Neural cell (in vitro differentiated cells): Measurements from ENCODE around the gene CASP9. TPM values are rescaled to one million over a fixed set of nuclear protein-coding genes. Genes with fewer than 3 reads are reported as not detected.
"Not testable (repeated sequence)": the region's sequence is repeated elsewhere in the genome, so short reads cannot be mapped to it uniquely, and the experiment has no call there.

Source experiments
- H2AFZ ChIP-seq: fragments of 200-600, 300-800 bp; sonication (generic), shearing (Covaris generic); 2 replicates; pipeline ENCODE4 v1.6.0; 2014; ENCODE audit warnings: low read depth, mild to moderate bottlenecking, antibody characterized with exemption, low read length, moderate library complexity
- H3F3A ChIP-seq: fragments of 200-600 bp; shearing (Covaris generic); 2 replicates; pipeline ENCODE4 v1.6.1; 2016; ENCODE audit warnings: mild to moderate bottlenecking, moderate library complexity, mixed read lengths, antibody characterized with exemption, low read length; ENCODE audit not compliant: insufficient read depth, poor library complexity, severe bottlenecking
- H3K27ac ChIP-seq: fragments of 200-600, 300-800 bp; sonication (generic), shearing (Covaris generic); 2 replicates; pipeline ENCODE4 v1.5.1; 2014; ENCODE audit warnings: mild to moderate bottlenecking, low read length, moderate library complexity
- H3K27me3 ChIP-seq: fragments of 300-800, 200-600 bp; sonication (generic), shearing (Covaris generic); 2 replicates; pipeline ENCODE4 v1.6.0; 2014; ENCODE audit warnings: mild to moderate bottlenecking, low read depth, low read length, moderate library complexity; ENCODE audit not compliant: insufficient read depth
- H3K36me3 ChIP-seq: fragments of 300-800, 200-600 bp; sonication (generic), shearing (Covaris generic); 2 replicates; pipeline ENCODE4 v1.5.1; 2014; ENCODE audit warnings: mild to moderate bottlenecking, antibody characterized with exemption, low read length, moderate library complexity; ENCODE audit not compliant: insufficient read depth
- H3K4me2 ChIP-seq: fragments of 300-800, 200-600 bp; sonication (generic), shearing (Covaris generic); 2 replicates; pipeline ENCODE4 v1.6.0; 2014; ENCODE audit warnings: mild to moderate bottlenecking, low read length
- H3K4me3 ChIP-seq: fragments of 300-800, 200-600 bp; sonication (generic), shearing (Covaris generic); 2 replicates; pipeline ENCODE4 v1.5.1; 2014; ENCODE audit warnings: mild to moderate bottlenecking, low read length, moderate library complexity
- H3K79me2 ChIP-seq: fragments of 200-600 bp; shearing (Covaris generic); replicated peaks from 2 replicates; pipeline ENCODE4 v1.6.0; 2014; ENCODE audit warnings: mild to moderate bottlenecking, low read length, moderate library complexity; ENCODE audit not compliant: insufficient read depth
- H3K9ac ChIP-seq: fragments of 300-800, 200-600 bp; sonication (generic), shearing (Covaris generic); 2 replicates; pipeline ENCODE4 v1.6.1; 2016; ENCODE audit warnings: mild to moderate bottlenecking, low read length, mixed read lengths
- H3K9me2 ChIP-seq: fragments of 200-600 bp; shearing (Covaris generic); 2 replicates; pipeline ENCODE4 v1.6.1; 2016; ENCODE audit warnings: mild to moderate bottlenecking, low read length, mixed read lengths; ENCODE audit not compliant: insufficient read depth
- H3K9me3 ChIP-seq: fragments of 200-600, 300-800 bp; sonication (generic), shearing (Covaris generic); 2 replicates; pipeline ENCODE4 v1.6.1; 2016; ENCODE audit warnings: mild to moderate bottlenecking, mixed run types, low read length, moderate library complexity, mixed read lengths
- H4K20me1 ChIP-seq: fragments of 200-600 bp; shearing (Covaris generic); 2 replicates; pipeline ENCODE4 v1.6.1; 2016; ENCODE audit warnings: mild to moderate bottlenecking, mixed run types; ENCODE audit not compliant: insufficient read depth
- CTCF ChIP-seq: fragments of 450-650 bp; IDR thresholded peaks from 2 replicates; pipeline ENCODE4 v1.5.1; 2014; ENCODE audit warnings: antibody characterized with exemption, mild to moderate bottlenecking, moderate library complexity; ENCODE audit not compliant: poor library complexity, severe bottlenecking
- EP300 ChIP-seq: fragments of 450-650 bp; conservative IDR thresholded peaks from 2 replicates; pipeline ENCODE4 v1.6.1; 2014; ENCODE audit warnings: antibody characterized with exemption, mild to moderate bottlenecking, moderate library complexity; ENCODE audit not compliant: poor library complexity, severe bottlenecking
- EZH2 ChIP-seq: fragments of 200-600, 300-800 bp; shearing (Covaris generic), sonication (generic); IDR thresholded peaks from 2 replicates; pipeline ENCODE4 v1.6.1; 2014; ENCODE audit warnings: antibody characterized with exemption, low read length, borderline replicate concordance, mild to moderate bottlenecking; ENCODE audit not compliant: insufficient read depth, poor library complexity, severe bottlenecking
- MXI1 ChIP-seq: fragments of 450-650 bp; conservative IDR thresholded peaks from 2 replicates; pipeline ENCODE4 v1.6.1; 2014; ENCODE audit warnings: antibody characterized with exemption, mild to moderate bottlenecking; ENCODE audit not compliant: poor library complexity, severe bottlenecking
- POLR2AphosphoS5 ChIP-seq: IDR thresholded peaks from 2 replicates; pipeline ENCODE4 v1.6.1; 2012
- RAD21 ChIP-seq: fragments of 450-650 bp; conservative IDR thresholded peaks from 2 replicates; pipeline ENCODE4 v1.6.1; 2014; ENCODE audit warnings: antibody characterized with exemption, mild to moderate bottlenecking, moderate library complexity
- REST ChIP-seq: IDR thresholded peaks from 2 replicates; pipeline ENCODE4 v1.6.1; 2012; ENCODE audit warnings: borderline replicate concordance
- SMC3 ChIP-seq: fragments of 450-650 bp; conservative IDR thresholded peaks from 2 replicates; pipeline ENCODE4 v1.6.1; 2014; ENCODE audit warnings: antibody characterized with exemption, mild to moderate bottlenecking, moderate library complexity; ENCODE audit not compliant: poor library complexity
- TAF1 ChIP-seq: IDR thresholded peaks from 2 replicates; pipeline ENCODE4 v1.6.1; 2012; ENCODE audit warnings: low read depth
- polyA plus RNA-seq: library from polyadenylated mRNA; depleted of rRNA; stranded (reverse); fragments of >200 nt; gene quantifications from 2 replicates; pipeline ENCODE4 v1.2.3, GENCODE V29; 2014

CASP9 gene
- polyA plus RNA-seq, 1 donor from 2014 or later: 13.7 TPM

GRCh38 chr1:15485636-15486035 is 38.4 kb downstream of the CASP9 start:
- Histone ChIP-seq H3K79me2 (no peaks in the 10 kb centered on the region), H3F3A (no peaks in the 10 kb centered on the region), H3K27ac (no peak overlapping the region), H3K4me3 (no peak overlapping the region), H3K27me3 (no peaks in the 10 kb centered on the region), H3K4me2 (no peak overlapping the region), H2AFZ (no peak overlapping the region), H3K9me2 (no peaks in the 10 kb centered on the region), H4K20me1 (no peaks in the 10 kb centered on the region), H3K36me3 (no peaks in the 10 kb centered on the region), H3K9me3 (no peaks in the 10 kb centered on the region), H3K9ac (no peak overlapping the region)
- TF ChIP-seq MXI1: no peak

DNA sequence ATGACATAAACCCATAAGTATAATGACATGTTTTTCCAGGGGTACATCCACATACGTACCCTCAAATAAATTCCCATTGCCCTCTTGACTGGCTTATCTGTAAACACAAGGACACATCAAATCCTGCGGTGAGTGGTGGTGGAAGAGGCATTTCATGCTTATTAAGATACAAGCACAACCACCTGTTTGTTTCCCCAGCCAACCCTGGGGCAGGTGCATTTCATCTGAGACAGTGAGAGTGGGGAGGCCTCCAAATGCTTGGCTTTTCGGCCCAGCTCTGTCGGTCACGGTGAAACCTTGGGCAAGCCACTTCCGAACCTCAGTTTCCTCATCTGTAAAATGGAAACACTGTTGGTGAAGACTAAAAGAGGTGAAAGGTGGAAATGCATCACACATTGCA is 39.6 kb downstream of the CASP9 start:
- not testable (repeated sequence) for H3K36me3 ChIP-seq, H3F3A ChIP-seq, H3K27me3 ChIP-seq, H2AFZ ChIP-seq, H3K9ac ChIP-seq, H3K4me3 ChIP-seq, H3K4me2 ChIP-seq, H4K20me1 ChIP-seq, H3K9me2 ChIP-seq, H3K27ac ChIP-seq, H3K9me3 ChIP-seq, H3K79me2 ChIP-seq

GRCh38 chr1:15483971-15484370 is 40.0 kb downstream of the CASP9 start:
- H3K9me2 ChIP-seq: no peaks in the 10 kb centered on the region
- no peaks in the 10 kb centered on the region for H4K20me1 ChIP-seq
- H3K36me3 ChIP-seq: no peaks in the 10 kb centered on the region
- TF ChIP-seq POLR2AphosphoS5 (no peak), EP300 (no peak), EZH2 (no peak), TAF1 (no peak), RAD21 (no peak), MXI1 (no peak), CTCF (no peak), REST (no peak), SMC3 (no peak)
- H3K27me3 ChIP-seq: no peaks in the 10 kb centered on the region
- H2AFZ ChIP-seq: no peak overlapping the region
- no peak overlapping the region for H3K4me3 ChIP-seq
- H3K9me3 ChIP-seq: no peaks in the 10 kb centered on the region
- H3K79me2 ChIP-seq: no peaks in the 10 kb centered on the region
- H3K9ac ChIP-seq: no peak overlapping the region
- no peaks in the 10 kb centered on the region for H3F3A ChIP-seq
- H3K27ac ChIP-seq: no peak overlapping the region
- no peak overlapping the region for H3K4me2 ChIP-seq

DNA sequence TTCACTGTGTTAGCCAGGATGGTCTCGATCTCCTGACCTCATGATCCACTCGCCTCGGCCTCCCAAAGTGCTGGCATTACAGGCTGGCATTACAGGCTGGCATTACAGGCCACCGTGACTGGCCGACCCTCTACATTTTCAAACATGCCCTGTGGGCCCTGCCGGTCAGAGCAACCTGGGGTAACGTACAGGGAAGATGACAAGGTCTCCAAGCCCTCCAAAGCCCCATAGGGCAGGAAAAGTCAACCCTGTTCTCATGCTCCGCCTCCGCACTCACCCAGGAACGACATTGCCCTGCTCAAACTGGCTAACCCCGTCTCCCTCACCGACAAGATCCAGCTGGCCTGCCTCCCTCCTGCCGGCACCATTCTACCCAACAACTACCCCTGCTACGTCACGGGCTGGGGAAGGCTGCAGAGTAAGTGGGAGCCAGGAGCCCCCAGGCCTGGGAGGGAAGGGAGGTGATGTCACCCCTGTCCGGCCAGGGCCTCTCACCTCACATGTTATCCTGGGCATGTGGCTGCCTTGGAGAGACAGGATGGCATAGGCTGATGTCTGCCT is 41.0 kb downstream of the CASP9 start:
- not testable (repeated sequence) for H3K36me3 ChIP-seq, H3K27me3 ChIP-seq, H3K9ac ChIP-seq, H3F3A ChIP-seq, H4K20me1 ChIP-seq, H3K4me3 ChIP-seq, H2AFZ ChIP-seq, H3K27ac ChIP-seq, H3K79me2 ChIP-seq, H3K9me2 ChIP-seq, H3K4me2 ChIP-seq, H3K9me3 ChIP-seq

DNA sequence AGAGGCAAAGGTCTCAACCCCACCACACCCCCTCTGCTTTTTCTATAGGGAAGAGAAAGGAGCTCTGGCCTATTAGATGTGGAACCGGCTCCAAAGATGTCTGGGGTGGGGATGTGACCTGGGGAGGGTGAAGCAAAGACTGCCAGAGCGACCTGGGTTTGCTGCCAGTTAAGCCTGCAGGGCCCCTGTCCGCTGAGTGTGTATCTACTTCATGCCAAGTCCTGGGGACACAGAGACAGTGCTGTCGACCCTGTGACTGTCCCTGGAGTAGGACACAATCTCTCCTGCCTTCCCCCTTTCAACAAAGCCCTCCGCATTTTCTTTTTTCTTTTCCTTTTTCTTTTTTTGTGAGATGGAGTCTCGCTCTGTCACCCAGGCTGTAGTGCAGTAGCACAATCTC is 41.6 kb downstream of the CASP9 start:
- not testable (repeated sequence) for H3K4me2 ChIP-seq, H3K27ac ChIP-seq, H4K20me1 ChIP-seq, H3K79me2 ChIP-seq, H2AFZ ChIP-seq, H3K9me3 ChIP-seq, H3K9me2 ChIP-seq, H3K4me3 ChIP-seq, H3K9ac ChIP-seq, H3K36me3 ChIP-seq, H3K27me3 ChIP-seq, H3F3A ChIP-seq
